H1 (cell line): ENCODE measurements around the gene IGF2BP3. TPM values are rescaled to one million over a fixed set of nuclear protein-coding genes. Genes with fewer than 3 reads are reported as not detected.

Experiments
- CEBPB ChIP-seq: IDR thresholded peaks from 2 replicates; pipeline ENCODE4 v1.6.1; 2012; ENCODE audit warnings: low read depth, low read length
- CHD7 ChIP-seq: fragments of 300-600 bp; sonication (generic); IDR thresholded peaks from 2 replicates; pipeline ENCODE4 v1.7.1; 2012; ENCODE audit warnings: low read length, moderate library complexity, mild to moderate bottlenecking, inconsistent platforms; ENCODE audit not compliant: insufficient replicate concordance
- CTBP2 ChIP-seq: IDR thresholded peaks from 2 replicates; pipeline ENCODE4 v1.7.0; 2011; ENCODE audit warnings: borderline replicate concordance, mild to moderate bottlenecking, moderate library complexity, mixed read lengths, low read length; ENCODE audit not compliant: insufficient read depth, insufficient read length
- GABPA ChIP-seq: IDR thresholded peaks from 2 replicates; pipeline ENCODE4 v1.6.1; 2011; ENCODE audit warnings: mild to moderate bottlenecking, low read length, moderate library complexity, borderline replicate concordance; ENCODE audit not compliant: insufficient read depth
- NRF1 ChIP-seq: IDR thresholded peaks from 2 replicates; pipeline ENCODE4 v1.6.1; 2011; ENCODE audit warnings: mild to moderate bottlenecking, low read depth, low read length, improper control_type of control experiment
- POU5F1 ChIP-seq: IDR thresholded peaks from 2 replicates; pipeline ENCODE4 v1.6.1; 2011; ENCODE audit warnings: low read depth, mild to moderate bottlenecking, low read length, moderate library complexity
- RXRA ChIP-seq: IDR thresholded peaks from 2 replicates; pipeline ENCODE4 v1.6.1; 2011; ENCODE audit warnings: low read depth, mild to moderate bottlenecking, low read length, moderate library complexity; ENCODE audit not compliant: insufficient read depth
- SAP30 ChIP-seq: fragments of 300-600 bp; sonication (generic); IDR thresholded peaks from 2 replicates; pipeline ENCODE4 v1.7.1; 2012; ENCODE audit warnings: low read length, moderate library complexity, mild to moderate bottlenecking, inconsistent platforms; ENCODE audit not compliant: insufficient read depth, insufficient replicate concordance
- SP1 ChIP-seq: IDR thresholded peaks from 2 replicates; pipeline ENCODE4 v1.6.1; 2011; ENCODE audit warnings: low read depth, low read length
- polyA plus RNA-seq, 7 experiments: library from polyadenylated mRNA; depleted of rRNA in 3 of 7; stranded (reverse) in 5 of 7; unstranded in 2 of 7; fragments of >200 nt in 5 of 7; fragments of 200-250 nt in 2 of 7; gene quantifications; 1 replicate in 5 of 7; 2 replicates in 1 of 7; 4 replicates in 1 of 7; pipeline versions ENCODE4 v1.2.1 to v1.2.3, GENCODE V29; 2011 to 2013; ENCODE audit warnings: missing spikeins in 2 of 7, mixed read lengths in 2 of 7
- total RNA-seq: library from RNA; stranded (reverse); fragmentation: NEBNext Ultra II Directional; extraction: Animal tissue kit (Norgen Biotek cat#: 25700); gene quantifications from 2 replicates; pipeline ENCODE4 v1.2.1, GENCODE V29; 2021

The IGF2BP3 gene
- total and polyA plus RNA-seq, 2 of the 8 experiments (the other 6 are each of a cell fraction or from before 2014, with no cell fraction given), result 66.3 to 193 TPM

GRCh38 chr7:23347033-23347681 lies 123.1 kb downstream of the IGF2BP3 start (continued):
- no peak for TF ChIP-seq CHD7
- no peak for TF ChIP-seq SP1
- no peak for TF ChIP-seq SAP30
- no peak for TF ChIP-seq CTBP2
- no peak for TF ChIP-seq RXRA
- TF ChIP-seq NRF1, result no peak
- no peak for TF ChIP-seq CEBPB
- TF ChIP-seq POU5F1, result no peak
- TF ChIP-seq GABPA, result no peak
